Stimulated activated CD8-positive, alpha-beta memory T cell treated with anti-CD3 and anti-CD28 coated beads, Interleukin-4, amount 100 ng/mL, for 1 hour (primary cell): ENCODE results near the gene MEIS2.

Source experiments
- DNase-seq, 2 donors: peaks; one replicate each; pipeline ENCODE4 v3.0.0-alpha.2; 2020; ENCODE audit warnings: low read depth in 2 of 2, low spot score in 1 of 2

Gene MEIS2

DNA sequence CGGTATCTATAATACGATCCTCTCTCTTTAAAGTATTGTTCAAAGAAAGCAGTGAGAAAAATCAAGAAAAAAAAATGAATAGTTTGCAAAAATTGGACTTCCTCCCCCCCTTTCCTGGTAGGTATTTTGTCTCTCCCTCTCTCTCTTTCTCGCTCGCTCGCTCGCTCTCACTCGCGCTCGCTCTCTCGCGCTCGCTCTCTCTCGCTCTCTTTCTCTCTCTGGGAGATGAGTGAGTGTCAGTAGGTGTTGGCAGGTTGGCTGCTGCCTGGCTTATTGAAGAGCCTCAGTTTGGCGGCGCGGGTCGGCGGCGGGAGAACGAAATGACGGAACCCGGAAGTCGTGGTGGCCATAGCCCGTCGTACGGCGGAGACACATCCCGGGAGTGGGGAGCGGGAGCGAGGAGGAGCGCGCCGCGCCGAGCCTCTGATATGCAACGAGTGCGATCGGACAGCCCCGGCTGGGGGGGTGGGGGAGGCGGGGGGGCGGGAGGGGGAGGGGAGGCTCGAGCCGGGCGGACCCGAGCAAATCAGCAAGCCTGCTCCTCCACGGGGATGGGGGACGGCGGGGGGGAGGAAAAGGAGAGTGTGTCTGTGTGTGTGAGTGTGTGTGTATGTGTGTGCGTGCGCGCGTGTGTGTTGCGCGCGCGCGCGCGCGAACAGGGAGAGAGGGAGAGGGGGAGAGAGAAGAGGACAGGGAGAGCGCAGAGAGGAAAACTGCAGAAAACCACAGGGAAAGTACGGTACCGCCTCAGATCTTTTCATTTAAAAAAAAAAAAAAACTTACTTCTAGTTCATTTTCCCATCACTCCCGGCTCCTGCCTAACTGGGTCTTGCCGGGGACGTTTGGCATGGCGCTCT, at the start of gene MEIS2:
Gene MEIS2 (minus strand): TSS at position 441 of the 857 bp plus-strand sequence. CDS start 1,083 bp downstream, outside the sequence.
- no peak for DNase-seq

DNA sequence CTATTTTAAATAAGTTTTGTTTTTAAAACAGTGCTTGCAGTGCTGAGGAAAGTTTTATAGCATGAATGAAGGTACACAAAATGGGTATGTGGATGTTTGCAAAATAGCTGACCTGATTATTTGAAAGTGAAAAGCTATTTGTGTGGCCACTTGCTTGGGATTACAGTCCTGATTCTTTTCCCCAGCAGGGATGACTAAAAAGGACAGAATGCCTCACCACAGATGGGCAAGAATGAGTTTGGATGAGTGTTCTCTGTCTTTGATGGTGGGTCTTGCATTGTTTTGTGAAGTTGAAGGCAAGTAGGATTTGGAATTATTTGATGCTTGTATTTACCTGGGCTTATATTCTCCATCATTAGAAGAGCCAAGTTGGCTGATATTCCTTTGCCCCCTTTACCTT, 48.8 kb upstream of the MEIS2 start:
- DNase-seq: no peak

DNA sequence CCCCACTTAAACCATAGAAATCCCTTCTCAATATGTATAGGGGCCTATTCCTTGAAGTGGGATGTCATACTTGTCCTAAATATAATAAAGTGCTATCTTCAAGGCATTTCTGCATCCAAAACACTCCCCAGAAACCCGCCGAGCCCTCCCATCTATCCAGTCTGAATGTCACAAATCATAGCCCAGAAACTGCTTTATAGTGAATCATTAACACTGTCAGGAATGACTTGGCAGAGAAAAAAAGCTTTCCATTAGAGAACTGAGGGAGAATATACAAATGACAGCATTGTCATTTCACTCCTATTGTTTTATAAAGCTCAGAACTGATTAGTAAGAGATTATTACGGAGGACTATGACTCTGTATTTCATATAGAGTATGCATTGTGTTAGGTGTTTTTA, 48.4 kb upstream of the MEIS2 start:
- DNase-seq: no peak

DNA sequence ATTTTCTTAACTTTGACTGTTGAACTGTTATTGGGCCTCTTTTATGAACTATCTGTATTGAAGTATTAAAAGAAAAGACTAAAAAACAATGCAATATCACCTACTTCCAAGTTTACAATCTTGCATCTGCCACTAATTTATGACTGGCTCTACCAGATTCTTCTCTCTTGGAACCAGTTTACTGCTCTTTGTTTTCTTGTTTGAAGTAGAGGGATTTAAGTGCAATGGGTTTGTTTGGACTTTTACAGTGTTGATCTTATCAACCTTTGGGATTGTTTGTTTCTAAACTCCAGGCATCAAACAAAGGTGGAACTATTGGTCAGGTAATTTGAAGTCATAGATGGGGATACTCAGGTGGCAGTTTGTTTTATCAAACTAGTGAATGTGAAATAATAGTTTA, 43.0 kb upstream of the MEIS2 start:
- DNase-seq: no peak

DNA sequence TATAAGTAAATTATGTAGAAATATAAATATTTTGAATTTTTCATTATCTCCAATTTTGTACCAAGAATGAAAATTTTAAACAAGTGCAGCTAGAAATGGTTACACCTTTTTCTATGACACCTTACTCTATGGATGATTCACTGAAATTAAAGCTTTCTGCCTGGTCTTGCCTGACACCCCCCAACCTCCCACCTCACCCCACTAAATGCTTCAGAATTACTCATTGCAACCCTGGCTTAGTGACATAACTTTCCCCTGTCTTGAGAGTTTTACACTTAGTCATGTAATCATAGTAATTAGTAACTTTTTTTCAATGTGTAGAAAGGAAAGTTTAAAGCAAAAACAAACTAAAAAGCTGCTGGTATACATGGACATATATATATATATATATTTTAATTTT, 42.0 kb upstream of the MEIS2 start:
- DNase-seq: no peak

DNA sequence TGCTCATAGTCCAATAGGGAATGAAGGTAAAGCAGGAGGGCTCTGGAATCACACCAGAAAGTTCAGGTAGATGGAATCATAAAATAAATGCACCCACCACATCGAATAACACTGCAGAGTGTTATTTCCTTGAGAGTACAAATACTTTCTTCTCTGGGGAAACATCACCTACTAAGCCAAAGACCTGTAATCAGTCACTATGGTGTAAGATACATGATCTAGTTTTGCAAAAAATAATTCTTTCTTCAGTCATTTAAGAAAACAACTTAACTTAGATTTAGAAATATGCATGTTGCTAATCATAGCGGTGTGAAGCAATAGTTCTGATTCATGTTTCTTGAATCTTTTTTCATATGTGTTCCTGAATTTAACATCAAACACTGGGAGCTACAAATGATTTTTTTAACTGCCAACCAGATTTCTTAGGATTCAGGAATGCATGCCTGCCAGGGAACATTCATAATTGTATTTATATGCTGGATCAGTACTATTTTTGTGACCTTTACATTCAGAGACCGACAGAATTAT, 40.2 kb upstream of the MEIS2 start:
- no peak for DNase-seq

DNA sequence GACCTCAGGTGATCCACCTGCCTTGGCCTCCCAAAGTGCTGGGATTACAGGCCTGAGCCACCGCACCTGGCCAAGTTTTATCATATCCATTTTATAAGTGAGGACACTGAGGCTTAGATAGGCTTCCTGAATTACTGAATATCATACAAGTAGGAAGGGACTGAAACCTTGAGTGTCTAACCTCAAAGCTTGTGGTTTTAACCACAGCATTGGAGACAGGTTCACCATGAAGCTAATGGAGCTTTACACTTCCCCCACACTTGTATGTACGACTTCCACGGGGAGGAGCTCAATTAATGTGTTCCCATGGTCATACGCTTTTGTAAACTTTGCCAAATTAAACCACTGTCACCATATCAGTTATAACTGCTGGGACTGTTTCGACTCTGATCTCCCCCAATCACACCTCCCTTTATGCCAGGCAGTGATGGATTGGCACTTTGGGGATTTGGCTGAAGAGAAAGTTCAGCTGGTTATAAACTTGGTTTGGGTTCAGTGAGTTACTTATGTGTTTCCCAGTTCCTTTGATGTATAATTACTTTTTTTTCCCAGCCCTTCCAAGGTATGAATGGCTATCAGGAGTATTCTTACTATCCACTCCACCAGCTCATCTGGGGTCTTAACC, 38.4 kb upstream of the MEIS2 start:
- DNase-seq: no peak

DNA sequence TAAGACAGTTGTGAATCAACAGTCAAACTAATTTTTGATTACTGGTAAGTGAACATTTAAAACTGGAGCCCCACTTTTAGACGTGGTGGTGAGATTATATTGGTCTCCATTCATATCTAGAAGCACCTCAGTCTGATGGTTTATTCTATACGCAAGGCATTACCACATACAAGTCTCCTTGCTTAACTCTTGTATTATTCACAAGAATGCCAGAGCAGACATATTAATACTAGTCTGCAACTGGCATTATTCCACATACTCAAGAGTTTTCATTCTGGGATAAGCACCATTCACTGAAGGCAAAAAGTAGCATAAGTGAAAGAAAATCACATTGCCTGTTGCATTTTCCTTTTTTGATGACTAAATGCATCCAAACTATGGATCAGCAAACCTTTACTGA, 36.9 kb upstream of the MEIS2 start:
- DNase-seq: no peak

DNA sequence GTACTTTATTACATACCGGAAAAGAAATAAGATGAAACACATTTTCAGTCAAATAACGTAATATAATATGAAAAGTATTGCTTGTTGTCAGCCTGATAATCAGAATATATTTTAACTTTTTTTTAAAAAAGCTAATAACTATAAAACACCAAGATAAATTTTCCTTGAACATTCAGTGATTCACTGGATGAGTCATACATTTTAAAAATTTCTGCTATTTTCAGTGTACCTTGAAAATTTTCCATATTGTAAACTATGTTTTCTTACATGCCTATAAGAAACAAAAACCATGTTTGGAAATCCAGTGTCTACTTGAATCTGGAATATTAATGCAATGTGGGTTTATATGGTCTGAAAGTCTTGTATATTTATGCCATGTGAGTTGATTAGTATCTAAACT, 36.3 kb upstream of the MEIS2 start:
- no peak for DNase-seq

DNA sequence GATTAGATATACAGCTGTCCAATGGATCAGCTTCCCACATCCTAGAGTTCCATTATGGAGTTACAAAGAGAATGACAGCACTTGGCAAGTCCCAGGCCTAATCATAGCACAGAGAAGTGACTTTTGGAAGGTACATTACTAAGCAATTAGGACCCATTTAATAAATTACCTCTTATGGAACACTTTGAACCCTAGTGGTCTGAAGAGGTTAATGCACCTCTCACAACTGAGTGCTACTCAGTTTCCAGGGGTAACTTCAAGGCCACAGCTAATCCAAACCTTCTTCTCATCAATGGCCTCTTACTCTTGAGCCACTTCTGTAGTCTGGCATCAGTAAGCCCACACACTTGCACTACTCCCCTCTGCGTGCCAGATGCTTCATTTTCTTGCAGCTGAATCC, 34.9 kb upstream of the MEIS2 start:
- DNase-seq: no peak

DNA sequence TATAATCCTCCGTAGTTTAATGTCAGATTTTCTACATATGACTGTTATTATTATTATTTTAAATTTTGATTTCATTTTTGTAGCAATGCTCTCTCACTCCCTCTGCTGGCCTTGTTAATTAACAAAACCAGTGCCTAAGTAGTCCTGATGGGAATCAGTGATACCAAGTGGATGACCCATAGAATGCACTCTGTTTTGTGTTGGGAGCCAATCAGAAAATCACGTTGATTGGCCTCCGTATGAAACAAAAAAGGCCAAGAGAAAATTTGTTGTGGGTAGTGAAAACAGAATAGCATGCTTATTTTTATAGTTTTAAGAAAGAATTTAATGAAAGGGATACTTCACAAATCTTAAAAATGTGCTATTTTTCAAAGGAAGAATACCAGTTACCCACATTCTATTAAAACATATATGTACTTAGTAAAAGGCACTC, 34.4 kb upstream of the MEIS2 start:
- DNase-seq: no peak

DNA sequence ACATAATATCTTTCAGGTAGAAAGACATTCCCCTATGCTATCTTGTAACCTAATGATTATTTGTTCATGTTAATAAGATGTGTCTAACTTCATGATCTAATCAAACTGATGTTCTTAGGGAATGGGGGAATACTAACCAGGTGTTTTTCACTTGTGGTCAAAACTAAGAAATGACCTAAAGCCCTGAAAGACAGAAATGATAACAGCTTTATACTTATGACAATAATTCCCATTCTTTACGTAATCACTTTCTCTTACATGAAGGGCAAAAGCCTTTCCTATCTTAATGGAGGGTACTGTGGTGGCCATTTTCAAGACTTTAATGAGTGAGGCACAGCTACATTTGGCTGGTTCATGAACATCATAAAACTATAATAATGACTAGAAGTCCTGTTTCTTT, 33.9 kb upstream of the MEIS2 start:
- no peak for DNase-seq

DNA sequence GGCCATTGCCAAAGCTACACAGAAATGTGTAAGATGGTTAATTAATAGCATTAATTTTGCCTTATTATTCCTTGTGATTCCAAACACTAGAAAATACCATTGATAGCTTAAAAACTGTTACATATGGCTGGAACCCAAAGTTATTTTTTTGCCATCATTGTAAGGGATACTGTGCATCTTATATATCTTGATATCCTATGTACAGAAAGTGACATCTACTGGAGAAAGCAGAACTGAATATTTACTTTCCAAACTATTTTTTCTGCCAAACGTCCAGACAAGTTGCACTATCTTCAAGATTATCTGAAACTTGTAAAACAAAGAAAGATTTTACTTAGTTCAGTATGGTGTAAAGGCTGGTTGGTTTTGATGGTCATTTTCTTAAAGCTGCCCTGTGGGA, 33.3 kb upstream of the MEIS2 start:
- DNase-seq: no peak

DNA sequence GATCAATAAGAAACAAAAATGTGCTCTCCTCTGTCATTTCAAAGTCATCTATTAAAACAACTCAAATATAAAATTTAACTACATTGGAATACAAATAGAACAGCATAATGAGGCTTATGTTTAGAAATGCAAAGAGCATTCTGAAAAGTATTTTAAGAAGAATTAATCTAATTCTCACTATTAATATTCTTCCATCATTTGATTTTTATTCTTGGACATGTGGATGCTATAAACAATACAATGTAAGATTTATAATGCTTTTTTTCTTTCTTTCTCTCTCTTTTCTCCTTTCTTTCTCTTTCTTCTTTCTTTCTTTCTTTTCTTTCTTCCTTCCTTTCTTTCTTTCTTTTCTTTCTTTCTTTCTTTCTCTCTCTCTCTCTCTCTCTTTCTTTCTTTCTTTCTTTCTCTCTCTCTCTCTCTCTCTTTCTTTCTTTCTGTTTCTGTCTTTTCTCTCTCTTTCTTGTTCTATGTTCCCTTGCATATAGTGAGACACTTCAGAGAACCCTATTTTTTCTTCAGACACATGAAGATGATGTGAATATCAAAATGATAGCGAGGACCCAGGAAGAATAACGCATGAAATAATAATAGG, 32.6 kb upstream of the MEIS2 start:
- DNase-seq: no peak

DNA sequence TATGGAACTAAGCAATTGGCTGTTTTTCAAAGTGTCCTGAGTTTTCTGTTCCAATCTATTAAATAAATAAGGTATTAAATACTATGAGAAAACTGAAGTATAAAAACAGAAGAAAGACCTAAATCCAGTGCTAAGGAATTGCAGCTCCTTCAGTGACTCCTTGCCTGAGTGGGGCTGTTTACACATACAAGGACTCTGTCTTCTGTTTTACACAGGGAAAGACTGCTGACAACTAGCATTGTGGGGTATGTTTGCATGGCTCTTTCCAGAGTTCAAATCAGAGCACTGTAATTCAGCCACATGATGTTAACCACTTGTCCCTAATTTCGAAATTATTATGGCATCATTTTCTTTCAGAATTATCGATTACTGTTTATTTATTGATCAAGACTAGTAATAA, 31.3 kb upstream of the MEIS2 start:
- DNase-seq: no peak

DNA sequence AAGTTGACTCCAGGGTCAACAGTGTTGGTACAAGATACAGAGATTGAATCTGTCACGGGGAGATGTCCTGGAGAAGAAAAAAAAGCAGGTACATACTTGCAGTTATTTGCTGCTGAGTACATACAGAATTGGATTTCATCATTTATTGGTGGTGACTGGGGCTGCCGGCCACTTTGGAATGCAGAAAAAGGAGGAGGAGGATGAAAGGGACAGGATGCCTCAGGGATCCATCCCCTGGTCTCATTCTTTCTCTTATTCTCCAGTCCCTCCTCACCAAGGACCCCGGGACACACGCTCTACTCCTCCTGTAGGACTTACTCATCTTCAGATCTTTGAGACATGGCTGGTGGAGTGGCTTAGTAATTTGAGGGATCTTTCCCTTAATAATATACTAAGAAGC, 30.0 kb upstream of the MEIS2 start:
- DNase-seq: no peak

DNA sequence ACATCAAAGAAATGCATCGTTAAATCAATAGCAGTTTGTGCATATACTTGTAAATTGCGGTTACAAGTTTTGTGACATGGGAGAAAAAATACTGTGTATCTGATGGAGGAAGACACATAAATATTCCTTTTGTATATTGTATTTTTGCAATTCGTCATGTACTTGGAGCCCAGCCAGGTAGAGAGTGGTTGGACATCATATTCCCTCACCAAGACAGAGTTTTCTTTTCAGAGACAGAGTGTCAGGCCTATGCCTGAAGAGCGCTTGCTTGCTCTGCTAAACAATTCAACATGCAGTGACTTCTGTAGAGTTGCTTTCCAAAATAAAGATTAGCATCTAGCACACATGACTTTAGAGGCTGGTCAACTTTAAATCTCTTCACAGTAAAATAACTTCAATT, 24.8 kb upstream of the MEIS2 start:
- DNase-seq: no peak

DNA sequence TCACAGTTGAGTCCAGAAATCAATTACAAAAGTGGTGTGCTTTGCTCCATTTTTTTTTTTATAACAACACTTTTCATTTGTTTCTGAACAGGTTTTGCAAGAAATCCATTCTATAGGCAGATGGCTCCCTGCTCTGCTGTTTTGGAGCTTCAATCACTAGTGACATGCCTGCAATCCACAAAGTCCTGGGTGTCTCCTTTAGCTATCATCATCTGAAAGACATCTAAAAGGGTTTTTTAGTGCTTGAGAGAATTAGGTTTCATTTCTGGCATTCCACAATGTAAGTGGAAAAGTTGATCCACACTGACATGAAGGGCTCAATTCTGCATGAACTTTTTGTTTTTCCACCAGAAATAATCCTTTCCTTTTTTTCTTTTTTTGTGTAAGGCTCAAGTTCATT, 24.0 kb upstream of the MEIS2 start:
- DNase-seq: no peak

DNA sequence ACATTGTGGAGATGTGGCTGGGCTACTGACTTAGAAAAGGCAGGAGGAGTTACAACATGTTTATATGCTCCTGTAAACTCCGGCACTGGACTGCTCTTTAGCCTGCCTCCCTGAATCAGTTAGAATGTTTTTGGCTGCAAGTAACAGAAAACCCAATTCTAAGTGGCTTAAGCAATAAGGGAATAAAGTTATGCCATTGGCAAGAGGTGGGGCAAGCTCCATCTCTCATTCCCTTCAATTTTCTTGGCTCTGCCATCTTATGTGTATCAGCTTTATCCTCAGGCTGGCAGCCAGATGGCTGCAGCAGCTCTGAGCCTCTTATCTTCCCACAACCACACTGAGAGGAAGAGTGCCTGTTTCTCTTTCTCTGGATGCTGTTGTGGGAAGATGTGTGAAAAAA, 22.4 kb upstream of the MEIS2 start:
- no peak for DNase-seq

DNA sequence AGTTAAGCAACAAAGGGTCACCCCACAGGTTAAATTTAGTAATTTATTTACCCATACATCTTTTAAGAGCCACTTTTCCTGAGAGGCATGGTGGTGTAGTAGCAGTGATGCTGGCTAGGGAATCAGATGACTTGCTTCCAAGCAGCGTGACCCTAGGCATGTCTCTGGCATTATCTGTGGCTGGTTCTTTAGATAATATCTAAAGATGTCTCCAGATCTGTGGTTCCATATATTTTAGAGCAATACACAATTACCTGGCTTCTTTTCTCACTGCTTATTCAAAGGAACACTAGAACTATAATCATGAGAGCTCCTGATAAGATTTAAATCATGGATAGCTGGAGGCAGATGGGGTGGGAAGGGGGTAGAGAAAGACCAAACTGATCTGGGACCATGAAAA, 21.1 kb upstream of the MEIS2 start:
- DNase-seq: no peak

DNA sequence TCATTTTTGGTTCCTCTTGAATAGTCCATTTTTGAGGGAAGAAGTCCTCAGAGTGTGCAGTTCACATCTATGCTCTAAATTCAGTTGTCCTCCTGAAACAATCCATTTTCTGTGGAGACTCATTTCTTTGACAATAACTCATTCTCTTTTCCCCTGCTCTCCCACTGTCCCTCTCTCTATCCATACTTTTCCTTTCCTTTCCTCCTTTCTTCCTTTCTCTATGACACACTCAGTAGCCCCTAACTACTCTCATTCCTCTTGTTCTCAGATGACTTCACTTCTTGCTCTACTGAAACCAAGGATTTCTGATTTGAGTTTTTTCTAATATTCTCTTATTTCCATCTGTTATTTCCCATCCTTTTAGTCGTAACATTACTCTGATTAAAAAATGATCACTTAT, 16.7 kb upstream of the MEIS2 start:
- no peak for DNase-seq

DNA sequence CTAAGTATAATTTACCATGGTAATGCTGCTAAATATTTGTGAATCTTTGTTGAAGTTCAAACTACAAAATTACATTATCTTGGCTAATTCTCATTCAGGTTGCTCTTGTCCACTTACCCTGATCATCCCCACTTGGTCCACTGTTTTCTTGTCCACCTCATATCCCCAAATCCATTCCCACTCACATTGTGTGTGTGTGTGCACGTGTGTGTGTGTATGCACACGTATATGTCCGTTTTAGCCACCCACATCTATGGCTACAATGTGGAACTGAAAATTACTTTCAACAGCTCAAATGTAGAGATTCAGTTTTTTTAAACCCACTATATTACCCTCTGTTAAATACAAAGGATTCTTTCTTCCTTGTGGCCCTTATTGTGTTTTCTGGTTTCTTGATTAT, 15.2 kb upstream of the MEIS2 start:
- no peak for DNase-seq
